Cardiac muscle cell (in vitro differentiated cells and primary cell): ENCODE data around the gene IGSF21. TPM values are rescaled to one million over a fixed set of nuclear protein-coding genes. Genes with fewer than 3 reads are reported as not detected.

Experiments
- DNase-seq, 2 donors: peaks; one replicate each; pipeline versions ENCODE4 v3.0.0 to v3.0.0-alpha.2; 2010 to 2017; ENCODE audit warnings: low read depth in 1 of 2, low spot score in 1 of 2
- H3K27ac ChIP-seq: fragments of 200-600 bp; sonication (generic); 2 replicates; pipeline ENCODE4 v1.5.1; 2016
- H3K27me3 ChIP-seq: fragments of 200-600 bp; sonication (generic); 2 replicates; pipeline ENCODE4 v1.6.0; 2016; ENCODE audit warnings: control low read depth
- H3K36me3 ChIP-seq: fragments of 200-600 bp; sonication (generic); 2 replicates; pipeline ENCODE4 v1.5.1; 2016; ENCODE audit warnings: control low read depth
- H3K4me1 ChIP-seq: fragments of 200-600 bp; sonication (generic); 2 replicates; pipeline ENCODE4 v1.8.1; 2017; ENCODE audit warnings: low read depth, mild to moderate bottlenecking, mixed run types
- H3K4me3 ChIP-seq: fragments of 200-600 bp; sonication (generic); 2 replicates; pipeline ENCODE4 v1.5.1; 2016; ENCODE audit warnings: mild to moderate bottlenecking
- H3K9me3 ChIP-seq: fragments of 200-600 bp; sonication (generic); 2 replicates; pipeline ENCODE4 v1.5.1; 2017; ENCODE audit warnings: low read depth, mild to moderate bottlenecking, control low read depth
- polyA plus RNA-seq: library from polyadenylated mRNA; unstranded; fragments of >200 nt; fragmentation: Nextera tagmentation; extraction: Ambion mirVana; gene quantifications from 2 replicates; pipeline ENCODE4 v1.2.1, GENCODE V29; 2016
- total RNA-seq: library from RNA; depleted of rRNA; stranded (reverse); fragments of >200 nt; gene quantifications from 2 replicates; pipeline ENCODE4 v1.2.3, GENCODE V29; 2016
- TF ChIP-seq, protein P1 (sequence below): IDR thresholded peaks from 2 replicates; pipeline ENCODE4 v1.5.1; 2012; ENCODE audit warnings: low read depth, mild to moderate bottlenecking, low read length

Gene IGSF21
- total and polyA plus RNA-seq, 2 experiments from 2014 or later: 0.06 TPM; not detected in 1

DNA sequence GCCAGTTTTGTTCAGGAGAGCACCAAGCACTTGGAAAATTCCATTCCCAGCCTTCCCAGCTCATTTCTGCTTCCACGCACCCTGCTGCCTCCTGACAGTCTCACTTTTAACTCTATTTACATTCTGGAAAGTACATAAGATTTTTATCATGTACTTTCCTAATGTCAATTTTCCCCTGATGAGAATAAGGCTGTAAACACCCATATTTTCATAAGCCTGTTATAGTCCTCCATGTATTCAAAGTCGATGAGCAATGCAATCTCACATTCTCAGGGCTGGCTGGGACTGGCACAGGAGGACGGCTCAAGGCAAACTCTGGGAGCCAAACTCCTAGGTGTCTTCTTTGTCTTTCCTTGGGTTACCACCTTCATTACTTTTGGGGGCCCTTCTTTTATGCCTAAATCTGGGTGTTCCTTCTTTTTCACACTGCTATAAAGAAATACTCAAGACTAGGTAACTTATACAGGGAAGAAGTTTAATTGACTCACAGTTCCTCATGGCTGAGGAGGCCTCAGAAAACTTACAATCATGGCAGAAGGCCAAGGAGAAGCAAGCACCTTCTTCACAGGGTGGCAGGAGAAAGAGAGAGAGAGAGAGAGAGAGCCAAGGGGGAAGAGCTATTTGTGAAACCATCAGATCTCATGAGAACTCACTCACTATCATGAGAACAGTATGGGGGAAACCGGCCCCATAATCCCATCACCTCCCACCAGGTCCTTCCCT is 94.6 kb downstream of the IGSF21 start:
- no peaks in the 10 kb centered on the region for H3K9me3 ChIP-seq
- no peak overlapping the region for H3K4me3 ChIP-seq
- no peaks in the 10 kb centered on the region for H3K36me3 ChIP-seq
- peaks cover 30% of the 10 kb centered on the region for H3K27me3 ChIP-seq
- TF ChIP-seq, protein P1, sequence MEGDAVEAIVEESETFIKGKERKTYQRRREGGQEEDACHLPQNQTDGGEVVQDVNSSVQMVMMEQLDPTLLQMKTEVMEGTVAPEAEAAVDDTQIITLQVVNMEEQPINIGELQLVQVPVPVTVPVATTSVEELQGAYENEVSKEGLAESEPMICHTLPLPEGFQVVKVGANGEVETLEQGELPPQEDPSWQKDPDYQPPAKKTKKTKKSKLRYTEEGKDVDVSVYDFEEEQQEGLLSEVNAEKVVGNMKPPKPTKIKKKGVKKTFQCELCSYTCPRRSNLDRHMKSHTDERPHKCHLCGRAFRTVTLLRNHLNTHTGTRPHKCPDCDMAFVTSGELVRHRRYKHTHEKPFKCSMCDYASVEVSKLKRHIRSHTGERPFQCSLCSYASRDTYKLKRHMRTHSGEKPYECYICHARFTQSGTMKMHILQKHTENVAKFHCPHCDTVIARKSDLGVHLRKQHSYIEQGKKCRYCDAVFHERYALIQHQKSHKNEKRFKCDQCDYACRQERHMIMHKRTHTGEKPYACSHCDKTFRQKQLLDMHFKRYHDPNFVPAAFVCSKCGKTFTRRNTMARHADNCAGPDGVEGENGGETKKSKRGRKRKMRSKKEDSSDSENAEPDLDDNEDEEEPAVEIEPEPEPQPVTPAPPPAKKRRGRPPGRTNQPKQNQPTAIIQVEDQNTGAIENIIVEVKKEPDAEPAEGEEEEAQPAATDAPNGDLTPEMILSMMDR: no peak
- H3K27ac ChIP-seq: no peak overlapping the region
- H3K4me1 ChIP-seq: no peaks in the 10 kb centered on the region
- no peak for DNase-seq

DNA sequence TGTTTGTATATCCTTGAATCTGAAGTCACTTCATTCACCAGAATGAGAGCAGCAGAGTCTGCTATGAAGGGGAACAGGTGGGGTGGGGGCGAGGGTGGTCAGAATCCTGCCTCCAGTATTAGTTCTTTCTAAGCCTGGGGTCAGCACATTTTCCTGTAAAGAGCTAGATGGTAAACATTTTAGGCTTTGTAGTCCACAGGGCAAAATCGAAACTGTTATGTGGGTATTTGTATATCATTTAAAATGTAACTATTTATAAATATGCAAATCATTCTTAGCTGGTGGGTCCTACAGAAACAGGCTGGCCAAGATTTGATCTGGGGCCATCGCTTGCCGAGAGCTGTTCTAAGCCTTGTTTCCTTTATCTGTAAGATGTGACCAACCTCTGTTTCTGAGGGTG is 96.0 kb downstream of the IGSF21 start:
- Histone ChIP-seq H3K27ac (no peak overlapping the region), H3K9me3 (no peaks in the 10 kb centered on the region), H3K36me3 (no peaks in the 10 kb centered on the region), H3K27me3 (peaks cover 18% of the 10 kb centered on the region), H3K4me1 (no peaks in the 10 kb centered on the region), H3K4me3 (no peak overlapping the region)
- TF ChIP-seq, protein P1: no peak
- DNase-seq: no peak

DNA sequence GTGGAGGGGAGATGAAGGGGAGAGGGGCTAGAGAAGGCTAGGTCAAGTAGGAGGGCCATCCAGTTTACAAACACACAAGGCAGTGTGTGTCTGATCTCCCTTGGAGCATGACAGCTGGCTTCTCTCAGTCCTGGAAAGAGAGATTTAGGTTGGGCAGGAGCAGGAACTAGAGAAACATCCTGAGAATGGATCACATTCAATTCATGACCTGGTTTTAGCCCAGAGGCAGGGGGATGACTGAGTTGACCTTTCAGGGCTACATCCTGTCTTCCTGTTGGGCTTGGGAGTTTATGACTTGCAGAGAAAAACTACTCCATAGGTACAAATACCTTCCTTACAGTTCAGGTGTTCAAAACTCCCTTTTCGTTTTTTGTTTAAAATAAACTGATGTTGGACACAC is 97.0 kb downstream of the IGSF21 start:
- H3K4me3 ChIP-seq: no peak overlapping the region
- TF ChIP-seq, protein P1: no peak
- peaks cover 8% of the 10 kb centered on the region for H3K27me3 ChIP-seq
- no peak for DNase-seq
- no peak overlapping the region for H3K27ac ChIP-seq
- no peaks in the 10 kb centered on the region for H3K4me1 ChIP-seq
- no peaks in the 10 kb centered on the region for H3K36me3 ChIP-seq
- H3K9me3 ChIP-seq: no peaks in the 10 kb centered on the region

DNA sequence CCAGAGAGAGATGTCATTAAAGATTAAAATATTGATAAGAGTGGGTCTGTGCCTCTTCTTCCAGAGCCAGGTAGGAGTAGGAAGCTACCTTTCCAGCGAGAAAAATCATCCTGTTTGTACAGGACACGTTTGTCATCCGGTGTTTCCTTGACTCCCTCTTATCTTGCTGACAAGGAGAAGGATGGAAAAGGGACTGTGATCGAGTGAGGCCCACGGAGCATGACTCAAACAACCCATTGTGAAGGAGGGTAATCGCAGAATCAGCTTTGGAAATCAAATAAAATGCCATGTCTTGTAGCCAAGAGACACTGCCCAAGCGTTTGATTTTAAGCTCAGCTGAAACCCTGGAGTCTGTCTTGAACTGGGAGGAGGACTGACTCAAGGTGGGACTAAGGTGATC is 97.7 kb downstream of the IGSF21 start:
- DNase-seq: no peak
- no peaks in the 10 kb centered on the region for H3K4me1 ChIP-seq
- H3K9me3 ChIP-seq: no peaks in the 10 kb centered on the region
- no peaks in the 10 kb centered on the region for H3K36me3 ChIP-seq
- TF ChIP-seq, protein P1: no peak
- no peak overlapping the region for H3K27ac ChIP-seq
- H3K27me3 ChIP-seq: peaks cover 1% of the 10 kb centered on the region
- H3K4me3 ChIP-seq: no peak overlapping the region

DNA sequence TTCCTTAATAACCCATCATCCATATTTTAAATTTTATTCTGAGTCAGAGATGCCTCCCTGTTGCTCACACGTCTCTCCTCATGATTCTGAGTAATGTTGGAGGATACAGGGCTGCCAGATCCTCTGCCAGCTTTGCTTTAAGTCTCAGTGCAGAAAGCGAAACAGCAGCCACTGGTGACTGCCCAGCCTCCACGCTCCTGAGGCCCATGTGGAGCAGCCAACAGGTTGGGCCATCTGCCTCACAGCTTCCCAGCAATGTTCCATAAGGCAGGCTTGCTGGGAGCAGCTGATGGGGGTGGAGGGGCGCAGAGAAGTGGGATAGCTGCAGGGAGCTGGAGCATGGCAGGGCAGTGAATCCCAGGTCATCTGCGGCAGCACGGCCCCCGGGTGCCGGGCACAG is 104.2 kb downstream of the IGSF21 start:
- Histone ChIP-seq H3K4me3 (no peak overlapping the region), H3K27ac (no peak overlapping the region), H3K36me3 (no peaks in the 10 kb centered on the region), H3K9me3 (no peaks in the 10 kb centered on the region), H3K27me3 (peaks cover 3% of the 10 kb centered on the region), H3K4me1 (no peaks in the 10 kb centered on the region)
- TF ChIP-seq, protein P1: no peak
- no peak for DNase-seq
